ENCODE data around the gene DOHH.

GRCh38 chr19:3531716-3532115 lies 31.2 kb upstream of the DOHH start:
- no peak for TF ChIP-seq POLR2A (IDR thresholded peaks at IDR 0.05; ENCODE audit: low read depth, low read length)
- no peak for TF ChIP-seq CTCF (IDR thresholded peaks at IDR 0.05; ENCODE audit: extremely low read depth in 1 of 2, insufficient read depth in 1 of 2, low read depth in 1 of 2, low read length in 2 of 2)
- TF ChIP-seq MYC (IDR thresholded peaks at IDR 0.05; ENCODE audit: low read depth, low read length), result no peak
- no peak for TF ChIP-seq FOS (IDR thresholded peaks at IDR 0.05; ENCODE audit: borderline replicate concordance, insufficient read depth, low read length)
- TF ChIP-seq POLR2AphosphoS5 (IDR thresholded peaks at IDR 0.05; ENCODE audit: insufficient read depth, low read depth, low read length), result no peak

Measured in endothelial cell of umbilical vein (primary cell).